HepG2 (cell line): ENCODE measurements around the gene CTNNA3. TPM values are rescaled to one million over a fixed set of nuclear protein-coding genes. Genes with fewer than 3 reads are reported as not detected.

Experiments used
- ATAC-seq: fragments of 200-7000 bp; cut with Tn5 transposase; 3 replicates; pipeline ENCODE4 v1.9.1; 2020; ENCODE audit warnings: mild to moderate bottlenecking, moderate library complexity
- BruUV-seq: library from RNA; stranded (reverse); fragments of 400-500 nt; replicated peaks from 2 replicates; lab custom pipeline; 2021; lab: Mats Ljungman, UMichigan
- CTCF ChIA-PET: fragments of 300-600 bp; formaldehyde crosslinking; extraction: SDS; loops from one replicate; lab custom pipeline; 2021; ENCODE audit warnings: low total read pairs, inconsistent platforms, low intra/inter-chr PET ratio; lab: Yijun Ruan, JAX
- POLR2A ChIA-PET: fragments of 350-600 bp; sonication (Branson Sonifier 250); formaldehyde crosslinking; loops from one replicate; lab custom pipeline; 2020; ENCODE audit warnings: antibody characterized with exemption, inconsistent platforms; lab: Yijun Ruan, JAX
- DNase-seq: peaks from one replicate; pipeline ENCODE4 v3.0.0-alpha.2; 2015; ENCODE audit warnings: low spot score
- FAIRE-seq: peaks from 3 replicates; lab custom pipeline; 2011; peaks lifted over from hg19 to GRCh38; lab: Jason Lieb, UNC
- H2AFZ ChIP-seq: one replicate; pipeline ENCODE4 v1.6.1; 2011; ENCODE audit warnings: low read length, inconsistent platforms
- H3K27ac ChIP-seq: fragments of 300-600 bp; 3 replicates; pipeline ENCODE4 v1.8.0; 2011; ENCODE audit warnings: mixed run types, mild to moderate bottlenecking, mixed read lengths, low read length, inconsistent platforms; ENCODE audit not compliant: insufficient read depth; ENCODE audit errors: extremely low read length
- H3K27me3 ChIP-seq, 2 experiments: fragments of 200-600 bp in 1 of 2; 2 replicates in 1 of 2; 3 replicates in 1 of 2; pipeline versions ENCODE4 v1.6.0 to v1.8.0; 2011; ENCODE audit warnings: low read length in 2 of 2, mild to moderate bottlenecking in 2 of 2, moderate library complexity in 2 of 2, inconsistent platforms in 1 of 2; ENCODE audit not compliant: insufficient read depth in 2 of 2, control insufficient read depth in 1 of 2
- H3K36me3 ChIP-seq, 2 experiments: fragments of 200-600 bp in 1 of 2; replicated peaks in 1 of 2; 2 replicates in 1 of 2; 3 replicates in 1 of 2; pipeline versions ENCODE4 v1.5.1 to v1.8.0; 2011; ENCODE audit warnings: low read length in 2 of 2, inconsistent platforms in 1 of 2; ENCODE audit not compliant: insufficient read depth in 2 of 2, control insufficient read depth in 1 of 2
- H3K4me1 ChIP-seq: 2 replicates; pipeline ENCODE4 v1.5.1; 2012; ENCODE audit warnings: low read length, inconsistent platforms; ENCODE audit not compliant: insufficient read depth
- H3K4me2 ChIP-seq: 2 replicates; pipeline ENCODE4 v1.6.0; 2011; ENCODE audit warnings: low read depth, low read length, inconsistent platforms
- H3K4me3 ChIP-seq, 3 experiments: fragments of 200-600 bp in 1 of 3; sonication (generic), shearing (Covaris generic) in 1 of 3; replicated peaks in 1 of 3; 2 replicates each; pipeline ENCODE4 v1.5.1; 2011 to 2016; ENCODE audit warnings: low read length in 3 of 3, inconsistent platforms in 2 of 3, low read depth in 2 of 3, mild to moderate bottlenecking in 2 of 3, control low read depth in 1 of 3, mixed read lengths in 1 of 3; ENCODE audit not compliant: insufficient read depth in 1 of 3
- H3K79me2 ChIP-seq: one replicate; pipeline ENCODE4 v1.6.1; 2011; ENCODE audit warnings: low read length, inconsistent platforms; ENCODE audit not compliant: insufficient read depth
- H3K9ac ChIP-seq: 2 replicates; pipeline ENCODE4 v1.6.0; 2011; ENCODE audit warnings: mild to moderate bottlenecking, low read depth, low read length, inconsistent platforms; ENCODE audit not compliant: insufficient read depth
- H3K9me3 ChIP-seq: 2 replicates; pipeline ENCODE4 v1.5.1; 2012; ENCODE audit warnings: mild to moderate bottlenecking, low read length
- H4K20me1 ChIP-seq: 2 replicates; pipeline ENCODE4 v1.6.0; 2011; ENCODE audit warnings: inconsistent platforms, mild to moderate bottlenecking, low read length, moderate library complexity; ENCODE audit not compliant: insufficient read depth
- ATF4 ChIP-seq, 2 experiments: fragments of 450-650 bp in 1 of 2; sonication (generic) in 1 of 2; formaldehyde crosslinking; IDR thresholded peaks; 2 replicates each; pipeline versions ENCODE4 v1.5.0 to v1.8.0; 2020 to 2022; ENCODE audit warnings: mild to moderate bottlenecking in 1 of 2, missing genetic modification reagents in 1 of 2
- BCL6 ChIP-seq: IDR thresholded peaks from 2 replicates; pipeline ENCODE4 v1.6.1; 2016; ENCODE audit warnings: missing genetic modification reagents, missing compliant biosample characterization
- HMGXB3 ChIP-seq: sonication (generic); formaldehyde crosslinking; IDR thresholded peaks from 2 replicates; pipeline ENCODE4 v1.4.0; 2020; ENCODE audit warnings: missing genetic modification reagents, borderline replicate concordance
- HOXA5 ChIP-seq: sonication (generic); formaldehyde crosslinking; IDR thresholded peaks from 2 replicates; pipeline ENCODE4 v1.4.0; 2020; ENCODE audit warnings: missing genetic modification reagents
- MTF1 ChIP-seq: sonication (generic); formaldehyde crosslinking; IDR thresholded peaks from 2 replicates; pipeline ENCODE4 v1.5.0; 2020; ENCODE audit warnings: missing genetic modification reagents
- PBX2 ChIP-seq: IDR thresholded peaks from 2 replicates; pipeline ENCODE4 v1.6.1; 2016; ENCODE audit warnings: control low read depth
- PHF5A ChIP-seq: IDR thresholded peaks from one replicate; pipeline ENCODE4 v1.6.1; 2018; ENCODE audit warnings: low read depth, missing genetic modification reagents; ENCODE audit not compliant: unreplicated experiment
- PRDM15 ChIP-seq: sonication (generic); formaldehyde crosslinking; IDR thresholded peaks from 2 replicates; pipeline ENCODE4 v1.4.0; 2020; ENCODE audit warnings: missing genetic modification reagents
- RFX3 ChIP-seq: IDR thresholded peaks from 2 replicates; pipeline ENCODE4 v1.6.1; 2016; ENCODE audit warnings: missing biosample characterization, missing genetic modification reagents
- SAFB2 ChIP-seq: sonication (generic); formaldehyde crosslinking; IDR thresholded peaks from 2 replicates; pipeline ENCODE4 v1.5.1; 2020; ENCODE audit warnings: missing genetic modification reagents, low read depth, mild to moderate bottlenecking, borderline replicate concordance
- SIN3A ChIP-seq: IDR thresholded peaks from 2 replicates; pipeline ENCODE4 v1.6.1; 2011; ENCODE audit warnings: low read depth, mild to moderate bottlenecking, control low read depth, low read length, borderline replicate concordance
- SIN3B ChIP-seq: fragments of 150-350 bp; IDR thresholded peaks from 2 replicates; pipeline ENCODE4 v1.6.1; 2014; ENCODE audit warnings: low read length
- SP2 ChIP-seq: sonication (generic); formaldehyde crosslinking; IDR thresholded peaks from 2 replicates; pipeline ENCODE4 v1.5.1; 2020; ENCODE audit warnings: mild to moderate bottlenecking, missing genetic modification reagents
- ZFP36L2 ChIP-seq: sonication (generic); formaldehyde crosslinking; IDR thresholded peaks from 2 replicates; pipeline ENCODE4 v1.4.0; 2020; ENCODE audit warnings: missing genetic modification reagents
- ZNF552 ChIP-seq: sonication (generic); formaldehyde crosslinking; IDR thresholded peaks from 2 replicates; pipeline ENCODE4 v1.9.0; 2022; ENCODE audit warnings: missing genetic modification reagents, mild to moderate bottlenecking, borderline replicate concordance
- ZNF83 ChIP-seq: sonication (generic); formaldehyde crosslinking; IDR thresholded peaks from 2 replicates; pipeline ENCODE4 v1.4.0; 2020; ENCODE audit warnings: missing genetic modification reagents, mild to moderate bottlenecking, borderline replicate concordance
- ZNF878 ChIP-seq: sonication (generic); formaldehyde crosslinking; IDR thresholded peaks from 2 replicates; pipeline ENCODE4 v1.8.1; 2023; ENCODE audit warnings: mild to moderate bottlenecking, missing genetic modification reagents, moderate library complexity
- WGBS: methylation state at CpG from one replicate; pipeline ENCODE4 v1.1.6; 2017; ENCODE audit warnings: low lambda C conversion rate; 5-methylcytosine and 5-hydroxymethylcytosine counted together
- in situ Hi-C: cut with HindIII; loops from 2 replicates; pipeline ENCODE4 v1.10.0; 2017; ENCODE audit warnings: low pct_unique_long_range_greater_than_20kb; ENCODE audit not compliant: extremely low pct_ligation_motif_present
- intact Hi-C: fragments of 100-400 bp; cut with micrococcal nuclease; formaldehyde crosslinking; loops from one replicate; pipeline ENCODE4 v1.10.0; 2022; ENCODE audit not compliant: unreplicated experiment
- polyA plus RNA-seq, 8 experiments: library from polyadenylated mRNA; depleted of rRNA in 3 of 8; stranded (reverse) in 7 of 8; unstranded in 1 of 8; fragments of >200 nt; fragmentation: Illumina TruSeq in 4 of 8; extraction: Trizol in 4 of 8; gene quantifications; 2 replicates each; pipeline versions ENCODE4 v1.2.1 to v1.2.3, GENCODE V29; 2011 to 2016; ENCODE audit warnings: low read depth in 4 of 8, missing spikeins in 1 of 8, mixed read lengths in 1 of 8; ENCODE audit not compliant: insufficient read depth in 1 of 8
- total RNA-seq, 5 experiments: library from RNA; depleted of rRNA; stranded (reverse); fragments of >200 nt; fragmentation: Illumina TruSeq; extraction: Trizol; gene quantifications; 2 replicates each; pipeline ENCODE4 v1.2.3, GENCODE V29; 2016; ENCODE audit warnings: low read depth in 1 of 5

CTNNA3 gene
- total and polyA plus RNA-seq, 2 of the 13 experiments (the other 11 are each of a cell fraction or from before 2014, with no cell fraction given), result not detected

- TF ChIP-seq HMGXB3 (no peak), PRDM15 (CRISPR knock-in tag) (no peak), SIN3B (no peak), ZNF83 (CRISPR knock-in tag) (no peak), ZNF878 (CRISPR knock-in tag) (no peak), SIN3A (no peak), BCL6 (CRISPR knock-in tag) (no peak), HOXA5 (CRISPR knock-in tag) (no peak), MTF1 (CRISPR knock-in tag) (no peak), RFX3 (CRISPR knock-in tag) (no peak), SAFB2 (CRISPR knock-in tag) (no peak), ATF4 (CRISPR knock-in tag; IDR thresholded peaks at IDR 0.05) (no peak), ZNF552 (CRISPR knock-in tag) (no peak), ZFP36L2 (no peak), PBX2 (CRISPR knock-in tag) (no peak), PHF5A (CRISPR knock-in tag) (no peak), SP2 (CRISPR knock-in tag) (no peak)
- TF ChIP-seq, all 625 proteins: peak for 0
- Histone ChIP-seq H3K27me3 (no peaks in the 10 kb centered on the region), H3K9ac (no peak overlapping the region), H3K36me3 (no peaks in the 10 kb centered on the region), H3K4me2 (no peak overlapping the region), H3K79me2 (no peaks in the 10 kb centered on the region), H4K20me1 (no peaks in the 10 kb centered on the region), H3K27ac (no peak overlapping the region), H3K4me3 (no peak overlapping the region), H3K4me1 (no peaks in the 10 kb centered on the region), H2AFZ (no peak overlapping the region), H3K9me3 (peaks cover 62% of the 10 kb centered on the region)
- ChIA-PET CTCF (no interaction called here), POLR2A (no interaction called here)
- in situ Hi-C loops, result no loop called here
- 0% methylated on average over 1 of the region's 1 CpG for WGBS
- no peak for ATAC-seq
- FAIRE-seq, result no peak
- BruUV-seq, result no TSS peak
- intact Hi-C loops, result no loop called here
- no peak for DNase-seq
These were observed 1229.0 kb downstream of the CTNNA3 start for GRCh38 chr10:66467042-66467441.
